ENCODE results near the gene COMMD4. TPM values are rescaled to one million over a fixed set of nuclear protein-coding genes. Genes with fewer than 3 reads are reported as not detected.

COMMD4 gene
- total RNA-seq, 4 donors from 2014 or later, result 30.0 to 65.2 (median 50.4) TPM

- peaks cover 0 to 28% (median 12%) of the 10 kb centered on the region in 3 donors for H3K4me1 ChIP-seq
- peak overlapping the region; percentile 93 to 95 for H3K4me3 ChIP-seq
- ATAC-seq, result no peak
- peak overlapping the region; percentile 97 to 100 (median 98) for H3K27ac ChIP-seq
- TF ChIP-seq POLR2A (IDR thresholded peaks at IDR 0.05) (no peak), POLR2AphosphoS5 (IDR thresholded peaks at IDR 0.05) (no peak), EP300 (IDR thresholded peaks at IDR 0.05) (no peak)
- TF ChIP-seq, protein P1, sequence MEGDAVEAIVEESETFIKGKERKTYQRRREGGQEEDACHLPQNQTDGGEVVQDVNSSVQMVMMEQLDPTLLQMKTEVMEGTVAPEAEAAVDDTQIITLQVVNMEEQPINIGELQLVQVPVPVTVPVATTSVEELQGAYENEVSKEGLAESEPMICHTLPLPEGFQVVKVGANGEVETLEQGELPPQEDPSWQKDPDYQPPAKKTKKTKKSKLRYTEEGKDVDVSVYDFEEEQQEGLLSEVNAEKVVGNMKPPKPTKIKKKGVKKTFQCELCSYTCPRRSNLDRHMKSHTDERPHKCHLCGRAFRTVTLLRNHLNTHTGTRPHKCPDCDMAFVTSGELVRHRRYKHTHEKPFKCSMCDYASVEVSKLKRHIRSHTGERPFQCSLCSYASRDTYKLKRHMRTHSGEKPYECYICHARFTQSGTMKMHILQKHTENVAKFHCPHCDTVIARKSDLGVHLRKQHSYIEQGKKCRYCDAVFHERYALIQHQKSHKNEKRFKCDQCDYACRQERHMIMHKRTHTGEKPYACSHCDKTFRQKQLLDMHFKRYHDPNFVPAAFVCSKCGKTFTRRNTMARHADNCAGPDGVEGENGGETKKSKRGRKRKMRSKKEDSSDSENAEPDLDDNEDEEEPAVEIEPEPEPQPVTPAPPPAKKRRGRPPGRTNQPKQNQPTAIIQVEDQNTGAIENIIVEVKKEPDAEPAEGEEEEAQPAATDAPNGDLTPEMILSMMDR (IDR thresholded peaks at IDR 0.05), result no peak
- no peaks in the 10 kb centered on the region for H3K27me3 ChIP-seq
- WGBS, 2 donors (ENCODE audit: low coverage in 1 of 2), result 2 to 5% methylated on average over 12 to 17 of the region's 23 CpGs
- H3K9me3 ChIP-seq, result no peaks in the 10 kb centered on the region
- H3K36me3 ChIP-seq, result peaks cover 0 to 75% of the 10 kb centered on the region in 2 donors
Measured at GRCh38 chr15:75368689-75369239, 32.9 kb downstream of the COMMD4 start.

- H3K4me1 ChIP-seq, result peaks cover 0 to 28% (median 12%) of the 10 kb centered on the region in 3 donors
- H3K4me3 ChIP-seq, result no peak overlapping the region
- TF ChIP-seq, protein P1 (IDR thresholded peaks at IDR 0.05), result no peak
- TF ChIP-seq EP300 (IDR thresholded peaks at IDR 0.05), result no peak
- TF ChIP-seq POLR2A (IDR thresholded peaks at IDR 0.05), result no peak
- no peak for TF ChIP-seq POLR2AphosphoS5 (IDR thresholded peaks at IDR 0.05)
- H3K9me3 ChIP-seq, result no peaks in the 10 kb centered on the region
- ATAC-seq, result no peak
- peak overlapping the region in 1 of 4 donors; percentile 100 for H3K27ac ChIP-seq
- peaks cover 0 to 75% of the 10 kb centered on the region in 2 donors for H3K36me3 ChIP-seq
- 91 to 97% methylated on average over 5 to 6 of the region's 7 CpGs for WGBS, 2 donors (ENCODE audit: low coverage in 1 of 2)
- no peaks in the 10 kb centered on the region for H3K27me3 ChIP-seq
Measured at GRCh38 chr15:75369897-75370581, 34.2 kb downstream of the COMMD4 start.

DNA sequence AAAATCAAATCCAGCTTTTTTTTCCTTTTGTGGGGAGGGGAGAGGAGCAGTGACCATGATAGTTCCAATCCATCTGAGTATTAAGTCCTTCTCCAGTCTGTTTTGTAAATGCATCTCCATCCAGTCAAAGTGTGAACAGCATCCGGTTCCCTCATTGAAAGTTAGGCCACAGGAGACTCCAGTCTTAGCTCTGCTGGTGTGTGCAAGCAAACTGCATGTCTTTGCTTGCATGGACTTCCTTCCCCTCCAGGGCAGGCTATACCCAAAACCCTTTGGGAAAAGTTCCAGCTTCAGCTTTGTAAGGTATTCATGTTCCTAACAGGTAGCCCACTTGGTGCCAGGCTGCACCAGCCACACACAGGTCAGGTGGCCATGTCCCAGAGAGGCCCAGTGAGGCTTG, 35.6 kb downstream of the COMMD4 start:
- WGBS, 2 donors (ENCODE audit: low coverage in 1 of 2), result 100% methylated on average over 1 of the region's 1 CpG; no CpG with 5 or more reads in 1 of the 2 donors
- Histone ChIP-seq H3K27me3 (no peaks in the 10 kb centered on the region), H3K27ac (no peak overlapping the region), H3K4me3 (no peak overlapping the region), H3K9me3 (no peaks in the 10 kb centered on the region), H3K36me3 (peaks cover 0 to 75% of the 10 kb centered on the region in 2 donors), H3K4me1 (peaks cover 0 to 28% (median 12%) of the 10 kb centered on the region in 3 donors)
- no peak for TF ChIP-seq EP300 (IDR thresholded peaks at IDR 0.05)
- no peak for TF ChIP-seq POLR2A (IDR thresholded peaks at IDR 0.05)
- no peak for TF ChIP-seq POLR2AphosphoS5 (IDR thresholded peaks at IDR 0.05)
- TF ChIP-seq, protein P1 (IDR thresholded peaks at IDR 0.05), result no peak
- ATAC-seq, result no peak

GRCh38 chr15:75371901-75372688, 36.2 kb downstream of the COMMD4 start:
- Histone ChIP-seq H3K4me1 (peaks cover 0 to 22% (median 12%) of the 10 kb centered on the region in 3 donors), H3K27me3 (no peaks in the 10 kb centered on the region), H3K4me3 (no peak overlapping the region), H3K36me3 (peaks cover 0 to 75% of the 10 kb centered on the region in 2 donors), H3K9me3 (no peaks in the 10 kb centered on the region), H3K27ac (no peak overlapping the region)
- no peak for ATAC-seq
- WGBS, 2 donors (ENCODE audit: low coverage in 1 of 2), result 88 to 91% methylated on average over 7 to 10 of the region's 11 CpGs
- TF ChIP-seq EP300 (IDR thresholded peaks at IDR 0.05), result no peak
- TF ChIP-seq POLR2AphosphoS5 (IDR thresholded peaks at IDR 0.05), result no peak
- TF ChIP-seq, protein P1 (IDR thresholded peaks at IDR 0.05), result no peak
- TF ChIP-seq POLR2A (IDR thresholded peaks at IDR 0.05), result no peak
